Fibroblast of pulmonary artery (primary cell): Measurements from ENCODE around the gene RAD9B.
"Not testable (repeated sequence)": the region's sequence is repeated elsewhere in the genome, so short reads cannot be mapped to it uniquely, and the experiment has no call there.

Experiments
- DNase-seq: peaks from one replicate; pipeline ENCODE4 v3.0.0-alpha.2; 2010; ENCODE audit warnings: low read depth
- H3K4me3 ChIP-seq: replicated peaks from 2 replicates; pipeline ENCODE4 v1.5.1; 2011; ENCODE audit warnings: low read depth, mild to moderate bottlenecking, control low read depth, low read length, moderate library complexity
- CTCF ChIP-seq: IDR thresholded peaks from 2 replicates; pipeline ENCODE4 v1.5.1; 2011; ENCODE audit warnings: mild to moderate bottlenecking, control low read depth, low read length, inconsistent platforms; ENCODE audit errors: missing control alignments

Gene RAD9B

GRCh38 chr12:110538869-110539622 is 36.9 kb downstream of the RAD9B start:
- TF ChIP-seq CTCF: no peak
- H3K4me3 ChIP-seq: no peak overlapping the region
- DNase-seq: no peak

- no peak for TF ChIP-seq CTCF
- no peak for DNase-seq
Measured at GRCh38 chr12:110540048-110540447, 37.9 kb downstream of the RAD9B start.

GRCh38 chr12:110543252-110543959 is 41.3 kb downstream of the RAD9B start:
- TF ChIP-seq CTCF: no peak
- DNase-seq: peak; percentile 95
- no peak overlapping the region for H3K4me3 ChIP-seq

More at GRCh38 chr12:110540048-110540447, 37.9 kb downstream of the RAD9B start:
- no peak overlapping the region for H3K4me3 ChIP-seq

GRCh38 chr12:110543965-110544364 is 41.8 kb downstream of the RAD9B start:
- H3K4me3 ChIP-seq: no peak overlapping the region
- TF ChIP-seq CTCF: no peak
- DNase-seq: no peak

- H3K4me3 ChIP-seq: not testable (repeated sequence)
- peak; percentile 94 for DNase-seq
Measured at GRCh38 chr12:110545259-110545658, 43.1 kb downstream of the RAD9B start.

GRCh38 chr12:110545812-110546211 is 43.7 kb downstream of the RAD9B start:
- DNase-seq: no peak
- no peak for TF ChIP-seq CTCF
- no peak overlapping the region for H3K4me3 ChIP-seq

GRCh38 chr12:110546339-110546738 is 44.2 kb downstream of the RAD9B start:
- no peak for TF ChIP-seq CTCF
- no peak overlapping the region for H3K4me3 ChIP-seq
- peak; percentile 85 for DNase-seq
